GM18867 (cell line): ENCODE data around the gene HEPACAM.

Source experiments
- ATAC-seq: cut with Tn5 transposase; IDR thresholded peaks from one replicate; pipeline ENCODE4 v1.9.1; 2021; ENCODE audit warnings: mild to moderate bottlenecking, moderate library complexity; ENCODE audit not compliant: unreplicated experiment

HEPACAM gene

DNA sequence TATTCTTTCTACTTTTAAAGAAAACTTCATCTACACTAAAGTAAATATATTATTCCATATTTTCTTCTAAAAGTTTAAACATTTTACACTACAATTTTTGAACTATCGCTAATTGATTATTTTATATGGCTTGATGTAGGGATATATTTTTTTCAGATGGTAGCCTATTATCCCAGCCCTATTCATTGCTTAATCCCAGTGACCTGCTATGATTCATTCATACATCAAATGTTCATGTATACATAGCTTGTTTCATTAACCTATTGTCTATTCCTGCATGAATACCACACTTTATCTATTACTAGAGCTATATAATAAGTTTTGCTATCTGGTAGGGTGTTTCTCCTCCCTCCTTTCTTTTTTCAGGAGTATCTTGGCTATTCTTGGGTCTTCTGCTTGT is 33.2 kb downstream of the HEPACAM start:
- no peak for ATAC-seq

DNA sequence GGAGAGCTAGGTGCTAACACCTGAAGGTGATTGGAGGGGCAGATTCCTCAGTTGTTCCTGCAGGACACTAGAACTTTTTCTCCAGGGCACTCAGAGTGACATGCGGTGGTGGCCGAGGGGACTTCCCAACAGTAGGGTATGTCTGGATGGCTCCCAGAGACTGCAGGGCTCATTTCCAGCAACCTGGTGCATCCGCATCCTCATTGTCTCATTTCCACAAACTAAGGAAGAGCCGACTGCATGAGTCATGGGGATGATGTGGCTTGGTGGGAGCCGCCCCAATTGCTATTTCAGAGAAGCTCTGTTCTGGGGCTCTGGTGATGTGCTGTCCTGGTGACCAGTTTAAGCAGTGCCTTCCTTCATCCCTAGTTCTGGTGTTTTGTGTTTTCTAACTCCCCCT is 35.4 kb downstream of the HEPACAM start:
- no peak for ATAC-seq

DNA sequence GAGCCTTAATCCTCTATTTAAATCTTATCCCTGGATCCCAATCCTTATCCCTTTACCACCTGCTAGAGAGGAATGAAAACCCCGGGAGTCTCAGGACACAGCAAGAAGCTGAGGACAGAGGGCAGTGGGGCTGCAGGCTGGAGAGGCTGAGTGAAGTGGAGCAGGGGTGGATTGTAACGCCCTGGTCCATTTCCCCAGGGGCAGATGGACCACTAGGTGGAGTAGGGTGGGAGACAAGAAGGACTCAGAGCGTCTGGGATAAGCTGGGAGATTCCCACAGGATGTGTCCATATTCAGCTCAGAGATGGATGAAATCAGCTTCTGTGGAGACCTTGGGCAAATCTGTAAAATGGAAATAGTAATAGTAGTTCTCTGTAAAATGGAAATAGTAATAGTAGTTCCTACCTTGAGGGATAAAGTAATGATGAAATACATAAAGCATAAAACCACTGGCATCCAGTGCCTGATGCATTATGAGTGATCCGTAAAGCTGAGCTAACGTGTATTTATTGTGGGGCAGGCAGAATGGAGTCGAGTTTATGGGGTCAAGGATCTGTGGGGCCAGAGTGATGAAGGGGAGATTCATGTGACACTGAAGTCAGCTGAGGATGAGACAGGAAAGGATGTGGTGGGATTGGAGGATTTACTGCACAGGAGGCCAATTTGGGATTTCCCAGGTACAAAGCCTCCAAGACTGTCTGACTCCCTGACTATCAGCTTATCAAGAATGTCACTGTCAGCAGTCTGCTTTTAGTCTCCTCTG is 36.3 kb downstream of the HEPACAM start:
- no peak for ATAC-seq

DNA sequence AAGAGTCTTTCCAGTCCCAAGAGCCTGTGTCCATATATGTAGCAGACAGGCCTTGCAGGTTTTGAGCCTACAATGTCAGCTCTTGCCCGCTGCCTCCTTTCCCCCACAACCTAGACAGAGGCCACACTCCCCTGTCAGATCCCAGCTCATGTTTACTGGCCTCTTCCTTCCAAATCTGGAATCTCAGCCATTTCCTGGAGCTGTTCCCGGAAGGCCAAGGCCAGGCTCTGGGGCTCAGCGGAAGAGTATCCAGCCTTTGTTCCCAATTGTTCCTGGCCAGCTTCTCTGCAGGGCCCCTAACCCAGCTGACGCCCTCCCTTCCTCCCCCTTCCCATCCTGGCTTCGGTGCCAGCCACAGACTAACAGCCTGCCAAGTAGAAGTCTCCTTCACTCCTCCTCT is 37.1 kb downstream of the HEPACAM start:
- ATAC-seq, result no peak

DNA sequence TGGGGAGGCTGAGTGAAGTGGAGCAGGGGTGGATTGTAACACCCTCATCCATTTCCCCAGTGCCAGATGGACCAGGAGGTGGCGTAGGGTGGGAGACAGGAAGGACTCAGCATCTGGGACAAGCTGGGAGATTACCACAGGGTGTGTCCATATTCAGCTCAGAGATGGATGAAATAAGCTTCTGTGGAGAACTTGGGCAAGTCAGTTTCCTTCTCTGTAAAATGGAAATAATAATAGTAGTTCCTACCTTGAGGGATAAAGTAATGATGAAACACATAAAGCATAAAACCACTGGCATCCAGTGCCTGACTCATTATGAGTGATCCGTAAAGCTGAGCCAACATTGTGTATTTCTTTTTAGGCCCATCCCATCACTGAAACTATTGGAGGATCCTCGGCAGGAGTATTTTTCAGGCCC is 37.6 kb downstream of the HEPACAM start:
- no peak for ATAC-seq

DNA sequence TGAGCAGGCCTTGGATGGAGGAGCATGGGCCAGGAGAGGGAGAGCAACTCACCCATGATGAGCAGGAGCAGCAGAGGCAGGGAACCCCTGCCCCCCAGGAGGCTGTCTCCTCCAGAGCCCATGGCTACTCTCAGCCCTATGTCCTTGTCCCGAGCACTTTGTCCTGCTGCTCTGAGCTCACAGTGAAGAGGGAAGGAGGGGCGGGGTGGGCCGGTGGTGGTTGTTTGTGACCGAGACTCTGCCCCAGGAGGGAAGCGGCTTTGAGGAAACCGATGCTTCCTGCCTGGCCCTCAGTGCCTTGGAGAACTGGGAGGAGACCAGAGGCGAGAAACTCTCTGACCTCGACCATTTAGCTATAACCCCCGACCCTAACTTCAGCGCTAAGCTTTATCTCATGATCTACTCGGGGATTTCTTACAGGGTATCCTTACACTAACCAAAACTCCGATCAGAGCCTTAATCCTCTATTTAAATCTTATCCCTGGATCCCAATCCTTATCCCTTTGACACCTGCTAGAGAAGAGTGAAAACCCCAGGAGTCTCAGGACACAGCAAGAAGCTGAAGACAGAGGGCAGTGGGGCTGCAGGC is 38.1 kb downstream of the HEPACAM start, which contains the start of gene ROBO4:
Gene ROBO4, minus strand, starts transcription at position 192 of the 589 bp plus-strand sequence. Its CDS starts 70 bp downstream, at position 122.
- no peak for ATAC-seq

DNA sequence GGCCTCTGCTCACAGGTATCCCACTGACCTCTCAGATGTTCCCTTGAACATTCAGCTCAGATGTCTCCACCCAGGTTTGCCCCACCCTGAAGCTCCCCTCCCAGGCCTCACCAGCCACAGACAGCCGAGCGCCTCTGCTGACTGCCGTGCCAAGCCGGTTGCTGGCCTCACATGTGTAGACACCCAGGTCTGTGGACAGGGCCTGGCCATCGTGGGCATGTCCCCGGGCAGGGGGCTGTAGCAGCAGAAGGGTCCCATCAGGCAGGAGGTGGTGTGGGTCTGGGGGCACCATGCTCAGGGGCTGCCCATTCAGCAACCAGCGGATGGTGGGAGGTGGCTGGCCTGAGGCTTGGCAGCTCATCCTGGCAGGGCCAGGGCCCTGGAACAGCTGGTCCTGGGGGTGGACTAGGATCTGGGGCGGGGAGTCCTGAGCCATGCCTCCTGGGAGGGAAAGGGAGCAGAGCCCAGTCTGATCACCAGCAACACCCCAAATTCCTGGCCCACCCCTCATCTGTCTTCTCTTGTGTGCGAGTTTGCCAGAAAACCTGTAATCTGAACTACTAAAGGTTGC is 38.9 kb downstream of the HEPACAM start:
- no peak for ATAC-seq

DNA sequence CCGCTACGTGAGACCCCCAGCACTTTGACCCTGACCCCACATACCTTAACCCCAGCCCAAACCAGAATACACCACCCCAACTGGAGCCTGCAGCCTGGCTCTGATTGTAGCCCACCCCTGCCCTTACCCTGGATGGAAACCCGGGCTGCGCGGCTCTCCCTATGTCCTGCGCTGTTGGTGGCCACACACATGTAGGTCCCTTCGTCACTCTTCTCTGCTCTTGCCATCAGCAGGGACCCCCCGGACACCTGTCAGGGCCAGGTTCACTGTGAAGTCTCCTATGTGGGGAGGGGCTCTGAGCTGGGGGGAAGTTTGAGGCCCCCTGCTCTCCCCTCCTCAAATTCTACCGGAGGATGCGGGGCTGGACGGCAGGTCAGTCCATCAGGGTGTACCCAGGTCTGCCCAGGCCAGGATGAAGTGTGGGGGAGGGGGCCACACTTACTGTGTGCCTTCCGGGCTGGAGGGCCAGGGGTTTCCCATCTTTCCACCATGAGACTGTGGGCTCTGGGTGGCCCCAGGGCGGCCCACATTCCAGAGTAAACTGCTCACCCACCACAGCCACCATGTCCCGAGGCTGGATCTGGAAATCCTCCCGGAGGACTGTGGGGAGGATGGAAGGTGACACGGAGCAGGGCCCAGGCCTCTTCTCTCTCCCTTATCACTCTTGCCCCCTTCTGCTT is 39.6 kb downstream of the HEPACAM start:
- ATAC-seq, result no peak

DNA sequence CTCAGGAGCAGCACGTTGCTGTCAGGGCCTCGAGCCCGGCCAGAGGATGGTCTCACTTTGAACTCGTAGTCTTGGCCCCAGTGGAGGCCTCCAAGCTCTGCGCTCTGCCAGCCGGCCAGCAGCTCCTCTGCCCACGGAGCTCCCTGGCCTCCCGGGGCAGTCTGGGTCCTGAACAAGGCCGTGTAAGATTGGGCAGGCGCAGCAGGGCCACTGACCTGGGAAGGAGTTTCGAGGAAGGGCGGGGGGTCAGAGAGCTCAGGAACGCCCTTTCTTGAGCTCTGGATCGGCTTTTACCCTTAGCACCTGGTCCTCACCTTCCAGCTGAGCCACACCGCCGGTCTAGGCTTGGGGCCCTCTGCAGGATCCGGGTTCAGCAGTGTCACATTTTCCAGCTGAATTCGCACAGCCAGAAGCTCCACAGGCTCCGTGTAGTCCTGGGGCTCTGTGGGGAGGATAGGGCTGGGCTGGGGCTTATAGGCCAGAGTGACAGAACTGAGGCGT is 40.3 kb downstream of the HEPACAM start:
- no peak for ATAC-seq

DNA sequence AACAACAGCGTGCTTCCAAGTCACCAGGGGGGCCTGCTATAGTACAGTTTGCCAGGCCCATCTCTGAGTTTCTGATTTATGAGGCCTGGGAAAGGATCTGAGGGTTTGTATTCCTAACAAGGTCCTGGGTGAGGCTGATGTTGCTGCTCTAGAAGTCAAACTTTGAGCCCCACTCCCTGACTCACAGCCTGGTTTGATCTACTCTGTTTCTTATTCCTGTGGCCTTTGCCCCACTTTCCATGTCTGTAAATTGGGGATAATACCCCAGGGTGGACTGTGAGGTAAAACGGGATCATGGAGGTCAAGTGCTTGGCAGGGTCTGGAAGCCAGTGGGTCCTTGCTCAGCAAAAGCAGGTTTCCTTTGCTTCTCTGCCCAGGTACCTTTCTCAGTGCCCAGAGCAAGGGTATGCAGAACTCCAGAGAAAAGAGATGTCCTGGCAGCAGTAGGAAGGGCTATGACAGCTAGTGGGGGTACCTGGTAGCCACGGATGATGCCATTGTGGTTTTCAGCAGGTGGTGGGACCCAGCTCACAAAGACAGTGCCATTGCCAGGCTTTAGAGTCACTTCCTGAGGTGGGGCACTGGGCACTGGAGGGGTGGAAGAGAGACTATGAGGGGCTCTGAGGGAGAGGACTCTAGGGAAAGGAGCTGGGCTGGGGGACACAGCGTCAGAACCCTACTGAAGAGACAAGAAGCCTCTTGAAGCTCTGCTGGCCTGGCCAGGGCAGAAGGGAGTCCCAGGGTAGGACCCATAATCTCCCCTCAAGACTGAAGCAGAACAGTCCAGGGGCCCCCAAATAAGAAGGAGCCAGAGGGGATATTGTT is 41.0 kb downstream of the HEPACAM start:
- no peak for ATAC-seq

DNA sequence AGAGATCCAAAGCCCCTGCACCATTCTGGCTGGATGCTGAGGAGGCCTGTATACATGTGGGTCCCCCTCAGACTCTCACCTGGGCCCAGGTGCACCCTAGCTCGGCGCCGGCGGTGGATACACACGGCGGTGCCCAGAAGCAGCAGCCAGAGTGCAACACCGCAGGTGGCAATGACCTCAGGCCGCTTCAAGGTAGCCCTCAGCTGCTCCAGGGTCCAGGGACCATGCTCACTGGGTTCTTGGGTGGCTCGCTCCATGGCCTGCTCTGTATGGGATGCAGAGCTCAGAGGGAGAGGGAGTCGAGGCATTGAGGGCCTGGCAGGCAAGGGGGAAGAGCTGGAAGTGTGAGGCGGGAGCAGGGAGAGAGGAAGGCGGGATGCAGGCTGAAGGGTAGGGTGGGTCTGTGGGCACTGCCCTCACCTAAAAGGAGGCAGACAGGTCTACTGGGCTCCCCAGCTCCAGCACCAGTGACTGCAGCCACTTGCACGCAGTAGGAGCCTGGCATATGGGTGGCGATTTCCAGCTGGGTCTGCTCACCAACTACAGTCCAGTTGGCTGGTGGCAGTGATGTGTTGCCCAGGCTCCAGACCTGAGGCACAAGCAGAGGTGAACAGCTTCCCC is 42.0 kb downstream of the HEPACAM start:
- no peak for ATAC-seq

DNA sequence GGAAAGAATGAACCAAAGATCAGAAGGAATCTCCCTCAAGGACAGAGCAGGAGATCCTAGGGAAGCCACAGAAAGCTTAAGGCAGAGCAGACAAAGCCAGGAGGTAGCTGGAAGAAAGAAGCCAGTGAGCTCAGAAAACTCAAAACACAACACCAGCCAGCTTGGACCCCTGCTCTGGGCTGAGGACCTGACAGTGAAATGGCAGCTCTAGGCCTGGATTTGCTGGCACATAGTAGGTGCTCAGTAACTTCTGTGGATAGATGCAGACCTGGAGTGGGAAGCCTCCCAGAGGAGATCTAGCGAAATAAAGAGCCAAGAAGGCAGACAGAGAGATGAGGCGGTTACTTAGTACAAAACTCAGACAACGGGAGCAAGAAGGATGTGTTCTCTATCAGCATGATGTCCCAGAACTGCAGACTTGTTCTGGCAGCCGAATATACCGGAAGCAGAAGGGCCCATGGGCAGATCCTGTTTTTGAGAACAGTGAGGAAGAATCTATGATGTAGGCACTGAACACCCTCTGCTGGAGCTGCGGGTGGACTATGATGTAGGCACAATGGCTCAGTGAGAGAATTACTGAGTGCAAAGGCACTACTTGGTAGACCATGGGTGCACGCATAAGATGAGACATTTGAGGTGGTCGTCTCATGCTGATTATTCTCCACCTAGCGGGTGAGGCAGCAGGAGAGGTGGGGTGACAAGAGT is 42.9 kb downstream of the HEPACAM start:
- no peak for ATAC-seq

DNA sequence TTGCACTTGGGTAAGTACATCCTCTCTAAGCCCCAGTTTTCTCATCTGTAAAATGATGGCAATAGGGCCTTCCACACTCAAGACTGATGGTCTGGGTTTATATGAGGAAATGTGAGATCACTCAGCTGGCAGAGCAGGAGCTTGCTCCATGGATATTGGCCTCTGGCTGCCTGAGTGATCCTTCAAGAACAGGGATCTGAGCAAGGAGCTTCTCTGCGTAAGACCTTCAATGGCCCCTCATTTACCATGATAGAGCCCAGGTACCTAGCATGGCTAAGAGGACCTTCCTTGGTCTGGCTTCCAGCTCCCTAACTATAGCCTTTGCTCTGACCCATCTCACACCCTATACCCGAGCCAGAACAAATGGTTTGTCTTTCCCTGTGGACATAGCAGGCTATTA is 43.7 kb downstream of the HEPACAM start:
- ATAC-seq, result no peak

DNA sequence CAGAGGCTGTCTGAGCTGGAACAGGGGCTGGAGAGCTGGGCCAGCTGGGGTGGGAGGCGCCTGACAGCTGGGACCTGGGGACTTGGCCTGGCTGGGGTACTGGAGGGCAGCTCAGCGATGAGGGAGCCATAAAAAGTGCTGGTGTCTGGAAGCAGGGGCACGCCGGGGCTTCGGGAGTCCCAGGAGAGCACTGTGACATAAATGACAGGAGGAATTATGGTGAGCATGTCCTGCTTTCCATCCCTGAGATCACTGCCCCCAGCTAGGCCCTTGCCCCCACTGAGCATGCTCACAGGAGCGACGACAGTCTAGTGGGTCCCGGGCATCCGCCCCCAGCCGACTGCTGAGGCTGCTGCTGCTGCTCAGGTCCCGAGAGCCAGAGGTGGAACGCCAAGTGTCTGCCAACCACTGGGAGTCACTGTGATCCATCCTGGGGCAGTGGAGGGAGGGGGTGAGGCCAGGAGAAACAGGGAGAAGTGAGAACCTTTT is 44.4 kb downstream of the HEPACAM start:
- no peak for ATAC-seq

DNA sequence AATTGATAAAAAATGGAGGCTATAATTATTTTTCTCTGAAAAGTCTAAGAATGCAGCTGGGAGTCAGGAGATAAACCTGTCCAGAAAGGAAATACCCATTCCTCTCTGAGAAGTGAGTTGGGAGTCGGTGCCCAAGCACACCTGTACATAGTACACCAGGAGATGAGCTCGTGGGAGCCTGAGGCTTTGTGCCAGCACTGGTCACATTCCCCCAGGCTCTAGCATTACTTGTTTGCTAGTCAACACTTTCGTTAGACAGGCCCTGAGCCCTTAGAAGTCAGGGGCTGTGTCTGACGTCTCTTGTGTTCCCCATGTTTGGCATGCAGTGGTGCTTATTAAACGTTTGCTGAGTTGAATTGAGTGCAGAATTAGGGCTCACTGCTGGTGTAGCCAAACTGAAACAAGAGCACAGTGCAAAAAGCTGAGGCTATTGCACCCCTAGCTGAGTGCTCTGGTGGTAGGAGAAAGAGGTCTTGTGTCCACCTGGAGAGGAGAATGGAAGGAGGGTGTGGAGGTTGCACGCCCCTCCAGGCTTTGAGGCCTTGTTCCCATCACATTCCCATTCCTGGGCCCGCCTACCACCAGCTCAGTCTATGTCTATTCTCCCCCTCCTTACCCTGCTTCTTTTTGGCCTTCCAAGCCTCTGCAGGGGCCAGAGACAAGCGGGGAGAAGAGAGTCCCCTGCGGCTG is 45.0 kb downstream of the HEPACAM start:
- no peak for ATAC-seq

DNA sequence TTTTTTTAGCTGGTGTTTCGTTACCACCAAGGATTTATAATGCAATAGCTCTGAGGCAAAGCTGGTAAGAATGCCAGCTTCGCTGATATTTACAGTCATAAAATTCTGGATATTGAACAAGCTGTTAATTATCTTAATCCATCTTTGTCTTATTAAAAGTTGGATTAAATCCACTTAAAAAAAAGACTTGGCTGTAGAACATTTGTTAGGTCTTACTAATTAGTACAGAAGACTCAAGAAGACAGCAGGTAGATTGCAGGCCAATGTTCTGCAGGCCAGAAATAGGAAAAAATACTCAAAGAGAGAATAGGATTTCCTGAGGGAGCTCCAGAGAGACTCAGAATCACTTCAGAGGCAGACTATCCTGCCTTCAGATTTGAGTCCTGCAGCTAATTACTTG is 45.7 kb downstream of the HEPACAM start:
- no peak for ATAC-seq

DNA sequence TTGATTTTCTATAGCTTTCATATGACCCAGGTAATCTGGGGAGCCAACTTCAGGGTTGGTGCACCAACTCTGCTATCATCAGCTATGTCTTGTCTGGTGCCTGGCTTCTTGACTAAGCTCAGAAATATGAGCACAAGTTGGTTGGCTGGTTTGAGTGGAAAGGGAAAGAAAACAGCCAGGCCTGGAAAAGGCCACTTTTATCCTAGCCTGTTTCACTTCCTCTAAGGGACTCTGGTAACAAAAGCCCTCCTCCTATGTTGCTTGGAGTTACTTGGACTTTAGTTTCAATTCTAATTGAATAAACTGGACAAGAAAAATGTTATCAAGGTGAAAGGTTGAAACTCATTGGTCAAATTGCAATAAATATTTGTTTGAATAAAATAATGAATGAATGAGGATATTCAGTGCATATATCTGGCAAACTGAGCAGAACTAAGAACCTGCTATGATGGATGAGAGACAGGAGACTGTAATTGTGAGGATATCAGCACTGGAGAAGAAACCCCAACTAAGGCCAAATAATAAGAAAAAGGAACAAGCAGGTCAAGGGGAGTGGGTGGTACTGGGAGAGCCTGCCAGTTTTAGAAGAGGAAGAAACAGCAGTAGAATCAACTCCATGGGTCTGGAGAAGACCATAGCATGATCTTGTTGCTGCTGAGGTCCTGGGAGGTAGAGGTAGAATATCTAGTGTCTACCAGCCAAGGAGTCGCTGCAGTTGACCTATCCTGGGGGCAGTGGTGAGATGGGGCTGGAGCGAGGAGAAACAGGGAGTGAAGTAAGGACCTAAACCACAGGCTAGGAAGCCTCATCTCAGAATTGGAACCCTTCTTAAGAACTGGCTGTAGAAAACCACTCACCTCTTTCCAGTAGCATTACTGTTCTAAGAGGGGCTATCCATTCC is 46.4 kb downstream of the HEPACAM start:
- no peak for ATAC-seq

DNA sequence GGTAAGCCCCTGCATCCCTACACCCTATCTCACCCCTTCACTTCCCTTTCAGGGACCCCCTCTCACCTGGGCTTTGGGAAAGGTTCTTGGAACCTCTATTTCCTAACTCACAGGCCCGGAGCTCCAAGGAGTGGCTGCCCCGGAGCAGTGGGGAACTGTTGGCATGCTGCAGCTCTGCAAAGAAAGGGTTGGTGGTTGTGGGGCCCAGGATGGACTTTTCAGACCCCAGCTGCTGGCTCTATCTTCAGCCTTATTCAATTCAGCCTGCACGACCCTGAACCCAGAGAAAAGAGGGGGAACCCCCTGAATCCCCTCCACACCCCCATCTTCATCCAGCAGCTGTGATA is 48.2 kb downstream of the HEPACAM start:
- no peak for ATAC-seq
